ENCODE results near the gene STXBP4.

DNA sequence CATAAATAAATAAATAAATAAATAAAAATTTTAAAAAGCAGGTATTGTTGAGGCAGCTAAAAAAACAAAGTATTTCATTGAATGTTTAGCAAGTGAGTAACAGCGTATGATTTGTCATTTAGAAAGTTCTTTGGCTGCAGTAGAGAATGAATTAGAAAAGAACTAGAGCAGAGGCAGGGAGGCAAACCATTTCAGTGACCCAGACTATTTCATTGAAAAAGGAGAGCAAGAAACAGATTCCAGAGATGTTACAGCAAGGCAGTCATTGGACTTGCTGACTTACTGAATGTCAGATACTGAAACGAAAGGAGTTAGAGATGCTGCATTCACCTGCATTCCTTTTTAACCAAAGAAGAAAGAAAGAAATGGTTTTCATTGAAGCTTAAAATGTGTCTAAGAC, 190.7 kb downstream of the STXBP4 start:
- TF ChIP-seq EZH2 (IDR thresholded peaks at IDR 0.05; ENCODE audit: low read length): no peak
- TF ChIP-seq, protein P1, sequence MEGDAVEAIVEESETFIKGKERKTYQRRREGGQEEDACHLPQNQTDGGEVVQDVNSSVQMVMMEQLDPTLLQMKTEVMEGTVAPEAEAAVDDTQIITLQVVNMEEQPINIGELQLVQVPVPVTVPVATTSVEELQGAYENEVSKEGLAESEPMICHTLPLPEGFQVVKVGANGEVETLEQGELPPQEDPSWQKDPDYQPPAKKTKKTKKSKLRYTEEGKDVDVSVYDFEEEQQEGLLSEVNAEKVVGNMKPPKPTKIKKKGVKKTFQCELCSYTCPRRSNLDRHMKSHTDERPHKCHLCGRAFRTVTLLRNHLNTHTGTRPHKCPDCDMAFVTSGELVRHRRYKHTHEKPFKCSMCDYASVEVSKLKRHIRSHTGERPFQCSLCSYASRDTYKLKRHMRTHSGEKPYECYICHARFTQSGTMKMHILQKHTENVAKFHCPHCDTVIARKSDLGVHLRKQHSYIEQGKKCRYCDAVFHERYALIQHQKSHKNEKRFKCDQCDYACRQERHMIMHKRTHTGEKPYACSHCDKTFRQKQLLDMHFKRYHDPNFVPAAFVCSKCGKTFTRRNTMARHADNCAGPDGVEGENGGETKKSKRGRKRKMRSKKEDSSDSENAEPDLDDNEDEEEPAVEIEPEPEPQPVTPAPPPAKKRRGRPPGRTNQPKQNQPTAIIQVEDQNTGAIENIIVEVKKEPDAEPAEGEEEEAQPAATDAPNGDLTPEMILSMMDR (optimal IDR thresholded peaks at IDR 0.05 in 1 of 3, IDR thresholded peaks at IDR 0.05 in 1 of 3, conservative IDR thresholded peaks at IDR 0.05 in 1 of 3; ENCODE audit: extremely low read depth in 1 of 3, insufficient read depth in 2 of 3, low read length in 3 of 3): no peak
